Cortex of kidney (tissue), 1 donor: ENCODE results near the gene PPP3CA.

Experiments
- DNase-seq: peaks from one replicate; lab custom pipeline; 2025; lab: John Stamatoyannopoulos, UW

PPP3CA gene

GRCh38 chr4:101331017-101331416 is 16.3 kb downstream of the PPP3CA start:
- no peak for DNase-seq

DNA sequence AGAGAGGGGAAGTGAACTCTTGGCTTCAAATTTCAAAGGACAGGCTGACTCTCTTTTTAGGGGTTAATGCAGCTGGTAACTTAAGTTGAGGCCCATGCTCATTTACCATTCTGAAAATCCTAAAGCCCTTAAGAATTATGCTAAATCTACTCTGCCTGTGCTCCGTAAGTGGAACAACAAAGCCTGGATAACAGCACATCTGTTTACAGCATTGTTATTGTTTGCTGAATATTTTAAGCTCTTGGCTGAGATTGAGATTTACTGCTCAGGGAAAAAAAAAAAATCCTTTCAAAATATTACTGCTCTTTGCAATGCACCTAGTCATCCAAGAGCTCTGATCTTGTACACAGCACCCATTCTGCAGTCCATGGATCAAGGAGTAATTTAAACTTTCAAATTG is 17.7 kb downstream of the PPP3CA start:
- no peak for DNase-seq

- no peak for DNase-seq
Measured at GRCh38 chr4:101328063-101328602, 19.2 kb downstream of the PPP3CA start.

GRCh38 chr4:101326576-101326975 is 20.8 kb downstream of the PPP3CA start:
- DNase-seq = no peak

DNA sequence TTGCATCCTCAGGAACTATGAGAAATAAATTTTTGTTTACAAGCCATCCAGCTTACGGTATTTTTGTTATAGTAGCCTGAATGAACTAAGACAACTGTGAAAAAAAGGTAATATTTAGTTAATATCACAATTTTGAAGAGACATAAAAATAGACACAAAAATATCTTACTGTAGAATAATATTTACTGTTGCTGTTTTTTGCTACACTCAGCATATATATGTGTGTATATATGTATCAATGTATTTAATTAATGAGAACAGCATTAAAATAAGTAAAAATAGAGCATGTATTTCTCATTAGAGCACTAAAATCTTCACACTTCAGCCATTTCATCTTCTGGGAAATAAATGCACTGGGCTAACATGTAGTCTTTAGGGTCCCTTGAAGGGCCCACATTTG is 24.6 kb downstream of the PPP3CA start:
- DNase-seq = no peak

- DNase-seq = no peak
Measured at GRCh38 chr4:101321481-101322042, 25.8 kb downstream of the PPP3CA start.

- no peak for DNase-seq
Measured at GRCh38 chr4:101315786-101316185, 31.5 kb downstream of the PPP3CA start.

DNA sequence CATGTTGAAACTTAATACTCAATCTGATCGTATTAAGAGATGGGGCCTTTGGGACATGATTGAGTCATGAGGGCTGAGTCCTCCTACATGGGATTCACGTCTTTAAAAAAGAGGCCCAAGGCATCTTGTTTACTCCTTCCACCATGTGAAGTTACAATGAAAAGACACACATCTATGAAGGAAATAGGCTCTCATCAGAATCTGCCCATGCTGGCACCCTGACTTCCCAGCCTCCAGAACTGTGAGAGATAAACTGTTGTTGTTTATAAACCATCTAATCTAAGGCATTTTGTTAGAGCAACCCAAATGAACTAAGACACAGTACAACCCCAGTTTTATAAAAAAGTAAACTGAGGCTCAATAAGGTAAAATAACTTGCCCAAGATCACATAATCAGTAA is 32.3 kb downstream of the PPP3CA start:
- no peak for DNase-seq

DNA sequence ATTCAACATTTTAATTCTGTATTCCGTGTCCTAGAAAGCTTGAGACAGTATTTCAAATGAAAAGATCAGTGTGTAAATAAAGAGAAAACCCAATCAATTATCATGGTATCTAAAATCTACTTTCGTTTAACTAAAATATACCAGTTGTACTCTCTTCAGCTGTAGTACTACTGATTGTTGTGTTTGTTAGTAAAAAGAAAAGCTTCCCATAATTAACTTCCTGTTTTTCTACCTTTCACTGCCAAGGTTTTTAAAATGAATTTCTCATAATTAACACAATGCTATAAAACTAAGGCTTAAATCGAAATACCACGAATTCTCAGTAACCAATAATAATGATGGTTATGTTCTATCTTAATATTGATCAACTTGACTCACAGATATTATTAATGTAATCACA is 37.4 kb downstream of the PPP3CA start:
- no peak for DNase-seq

DNA sequence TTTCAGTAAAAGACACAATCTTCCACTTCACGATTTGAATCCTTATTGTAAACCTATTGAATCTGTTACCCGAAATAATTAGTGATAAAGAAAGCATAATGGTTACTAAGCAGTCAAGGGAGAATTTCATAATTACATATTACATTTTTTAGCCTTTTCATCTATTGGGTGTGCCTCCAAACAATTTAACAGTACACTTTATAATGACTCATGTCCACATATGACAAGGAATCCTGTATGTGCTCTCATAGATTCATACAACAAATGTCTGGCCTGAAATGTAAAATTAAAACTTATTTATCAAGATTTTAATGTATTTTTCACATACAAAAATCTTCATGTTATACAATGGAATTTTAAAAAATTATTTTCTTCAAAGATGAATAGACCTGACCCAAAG is 39.4 kb downstream of the PPP3CA start:
- no peak for DNase-seq

- DNase-seq = no peak
Measured at GRCh38 chr4:101306764-101307615, 40.3 kb downstream of the PPP3CA start.

DNA sequence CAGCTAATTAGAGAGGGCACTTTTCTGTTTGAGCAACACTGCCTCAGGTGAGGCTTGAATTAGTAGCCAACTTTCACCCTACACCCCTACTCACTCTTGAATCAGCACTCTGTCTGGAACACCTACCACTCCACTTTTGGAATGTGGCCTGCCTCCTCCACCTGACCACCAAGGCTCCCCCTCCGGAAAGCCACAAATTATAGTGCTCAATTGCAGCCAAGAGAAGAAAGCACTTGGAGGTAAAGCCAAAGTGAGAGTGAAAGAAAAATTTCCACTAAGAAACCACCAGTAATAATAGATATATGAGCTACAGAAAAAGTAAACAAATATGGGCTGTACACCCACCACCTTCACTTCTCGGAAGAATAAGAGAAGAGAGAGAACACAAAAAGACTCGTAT is 41.1 kb downstream of the PPP3CA start:
- no peak for DNase-seq

GRCh38 chr4:101304916-101305315 is 42.4 kb downstream of the PPP3CA start:
- no peak for DNase-seq

DNA sequence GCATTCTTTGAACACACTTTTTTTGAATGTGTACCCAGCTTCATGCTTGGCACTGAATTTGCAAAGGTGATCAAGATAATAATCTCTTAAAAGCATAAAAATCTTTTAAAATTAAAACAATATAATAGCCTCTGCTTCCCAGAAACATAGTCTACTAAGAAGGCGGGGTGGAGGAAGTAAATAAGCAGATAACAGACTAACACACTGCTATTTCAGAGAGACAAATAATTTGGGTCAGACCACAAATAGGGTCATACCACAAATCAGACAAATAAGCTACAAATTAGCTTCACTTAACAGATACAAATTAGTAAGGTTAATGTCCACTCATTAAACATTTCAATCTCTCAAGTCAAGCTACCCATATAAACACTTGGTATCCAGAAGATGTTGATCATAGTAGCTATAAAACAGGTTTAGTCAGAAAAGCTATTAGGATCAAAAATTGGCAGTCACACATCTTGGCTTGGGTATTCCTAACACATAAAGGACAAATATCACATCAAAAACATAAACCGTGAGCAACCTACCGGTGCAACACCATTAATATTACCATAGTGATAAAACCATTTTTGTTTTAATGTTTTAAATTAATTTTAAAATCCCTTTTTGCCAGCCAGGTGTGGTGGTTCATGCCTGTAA is 47.3 kb downstream of the PPP3CA start:
- DNase-seq = no peak

DNA sequence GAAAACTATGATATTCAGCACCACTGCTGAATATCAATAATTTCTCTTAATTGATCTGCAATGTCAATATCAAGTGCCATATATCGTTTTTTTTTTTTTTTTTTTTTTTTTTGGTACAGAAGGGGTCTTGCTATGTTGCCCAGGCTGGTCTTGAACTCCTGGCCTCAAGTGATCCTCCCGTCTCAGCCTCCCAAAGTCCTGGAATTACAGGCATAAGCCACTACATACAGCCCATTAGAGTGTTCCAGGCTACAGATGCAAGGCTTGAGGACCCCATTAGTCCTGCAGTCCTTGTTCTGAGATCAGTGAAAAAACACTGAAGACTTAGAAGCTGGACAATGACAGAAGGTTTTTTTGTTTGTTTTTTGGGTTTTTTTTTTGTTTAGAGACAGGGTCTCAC is 48.3 kb downstream of the PPP3CA start:
- no peak for DNase-seq

DNA sequence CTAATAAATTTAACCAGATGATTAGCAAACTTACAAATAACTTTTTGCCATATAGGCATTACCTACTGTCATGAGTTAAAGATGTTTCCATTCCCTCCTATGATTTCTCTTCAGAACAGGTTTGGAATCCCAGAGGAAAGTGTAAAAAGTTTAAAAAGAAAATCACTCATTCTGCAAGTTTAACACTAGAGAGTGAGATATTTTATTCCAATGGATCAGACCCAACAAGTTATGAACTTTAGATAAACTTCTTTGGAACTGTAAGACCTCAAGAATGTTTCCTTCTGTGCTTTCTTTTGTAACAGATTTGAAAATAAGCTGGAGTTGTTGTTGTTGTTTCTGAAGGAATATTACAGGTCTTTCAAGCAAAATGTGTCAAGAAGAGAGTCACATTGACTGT is 51.6 kb downstream of the PPP3CA start:
- DNase-seq = no peak

- no peak for DNase-seq
Measured at GRCh38 chr4:101294597-101294996, 52.7 kb downstream of the PPP3CA start.

DNA sequence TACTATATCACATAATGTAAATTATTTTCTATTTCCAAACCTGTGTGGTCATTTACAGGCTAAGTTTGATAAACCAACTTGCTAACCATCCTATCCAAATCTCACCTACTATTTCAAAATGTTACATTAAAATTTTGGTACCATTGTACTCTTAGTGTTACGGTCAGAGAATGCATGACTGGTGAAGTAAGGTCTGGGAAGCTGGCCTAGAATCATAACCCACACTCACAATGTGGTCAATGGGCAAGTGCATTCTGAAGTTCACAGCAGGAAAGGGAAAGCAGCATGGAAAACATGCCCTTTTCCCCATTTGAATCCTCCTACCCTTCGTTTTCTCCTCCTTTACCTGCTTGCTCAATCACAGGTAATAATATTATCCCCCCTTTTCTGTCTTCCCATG is 54.4 kb downstream of the PPP3CA start:
- DNase-seq = no peak

DNA sequence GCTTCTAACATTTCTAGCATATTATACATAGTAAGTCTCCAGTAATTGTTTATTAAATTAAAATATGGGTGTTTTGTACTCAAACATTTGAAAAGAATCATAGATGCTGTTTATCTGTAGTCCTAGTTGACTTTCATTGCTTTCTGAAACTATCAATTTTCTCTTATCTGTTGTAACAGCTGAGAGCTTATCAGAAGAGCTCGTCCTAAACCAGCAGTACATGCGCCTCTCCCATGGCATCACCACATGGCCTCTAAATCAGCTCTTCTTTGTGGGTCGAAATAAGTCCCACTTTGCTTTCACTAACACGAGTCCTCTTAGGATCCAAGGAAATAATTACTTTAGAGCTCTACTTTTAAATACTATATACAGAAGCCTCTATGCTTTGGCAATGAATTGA is 55.1 kb downstream of the PPP3CA start:
- no peak for DNase-seq

DNA sequence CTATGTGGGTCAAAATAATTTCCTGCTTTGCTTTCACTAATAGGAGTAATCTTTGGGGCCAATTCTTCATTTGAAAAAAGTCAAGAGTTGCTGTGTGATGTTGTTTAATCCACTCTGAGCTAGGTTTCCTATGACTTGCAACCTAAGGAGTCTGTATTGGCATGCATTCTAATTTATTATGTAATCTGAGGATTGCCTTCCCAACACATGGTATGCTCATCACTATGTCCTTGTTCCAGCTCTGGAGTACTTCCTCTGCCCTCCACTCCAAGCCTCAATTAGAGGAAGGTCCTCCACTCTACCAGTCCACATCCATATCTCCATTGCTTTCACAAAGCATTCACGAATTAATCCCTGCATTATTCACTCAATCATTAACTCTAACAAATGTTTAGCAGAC is 56.1 kb downstream of the PPP3CA start:
- DNase-seq = no peak

GRCh38 chr4:101290654-101291053 is 56.7 kb downstream of the PPP3CA start:
- no peak for DNase-seq

GRCh38 chr4:101289306-101289705 is 58.0 kb downstream of the PPP3CA start:
- no peak for DNase-seq
